Small intestine (tissue), 7 donors: ENCODE data around the gene RAB7B. TPM values are rescaled to one million over a fixed set of nuclear protein-coding genes. Genes with fewer than 3 reads are reported as not detected.
"Not testable (repeated sequence)": the region's sequence is repeated elsewhere in the genome, so short reads cannot be mapped to it uniquely, and the experiment has no call there.

Experiments
- DNase-seq, 2 donors: peaks; one replicate each; pipeline versions ENCODE4 v3.0.0 to v3.0.0-alpha.2; 2013
- FAIRE-seq: peaks from 2 replicates; lab custom pipeline; 2012; peaks lifted over from hg19 to GRCh38; lab: Jason Lieb, UNC
- H3K27ac ChIP-seq, 3 donors: one replicate each; pipeline ENCODE4 v1.5.1; 2013; ENCODE audit warnings: low read length in 2 of 3, mild to moderate bottlenecking in 2 of 3, control low read depth in 1 of 3, inconsistent platforms in 1 of 3, low read depth in 1 of 3, moderate library complexity in 1 of 3
- H3K27me3 ChIP-seq, 3 donors: one replicate each; pipeline ENCODE4 v1.6.1; 2013; ENCODE audit warnings: low read length in 3 of 3, inconsistent platforms in 1 of 3; ENCODE audit not compliant: control insufficient read depth in 3 of 3, insufficient read depth in 3 of 3
- H3K36me3 ChIP-seq, 3 donors: one replicate each; pipeline ENCODE4 v1.6.1; 2013; ENCODE audit warnings: low read length in 3 of 3, inconsistent platforms in 1 of 3, low read depth in 1 of 3, mild to moderate bottlenecking in 1 of 3, moderate library complexity in 1 of 3; ENCODE audit not compliant: control insufficient read depth in 3 of 3, insufficient read depth in 2 of 3
- H3K4me1 ChIP-seq, 3 donors: one replicate each; pipeline ENCODE4 v1.6.1; 2013; ENCODE audit warnings: low read length in 2 of 3, inconsistent platforms in 1 of 3, low read depth in 1 of 3, mild to moderate bottlenecking in 1 of 3, moderate library complexity in 1 of 3; ENCODE audit not compliant: control insufficient read depth in 3 of 3, insufficient read depth in 2 of 3
- H3K4me3 ChIP-seq, 3 donors: one replicate each; pipeline ENCODE4 v1.5.1; 2013; ENCODE audit warnings: low read length in 3 of 3, control low read depth in 1 of 3, inconsistent platforms in 1 of 3, low read depth in 1 of 3, mild to moderate bottlenecking in 1 of 3, moderate library complexity in 1 of 3
- H3K9me3 ChIP-seq, 2 donors: one replicate each; pipeline ENCODE4 v1.6.1; 2013; ENCODE audit warnings: low read depth in 1 of 2, low read length in 1 of 2; ENCODE audit not compliant: control insufficient read depth in 2 of 2, insufficient read depth in 1 of 2
- WGBS, 3 donors: extraction: QIAGEN DNeasy Blood & Tissue Kit; methylation state at CpG; one replicate each; pipeline ENCODE4 v1.1.7; 2013; 5-methylcytosine and 5-hydroxymethylcytosine counted together
- polyA plus RNA-seq, 4 donors: library from polyadenylated mRNA; stranded (reverse) in 3 of 4; unstranded in 1 of 4; fragments of 200-250 nt in 3 of 4; fragments of 120-200 nt in 1 of 4; gene quantifications; one replicate each; pipeline versions ENCODE4 v1.2.1 to v1.2.3, GENCODE V29; 2013
- donor health status: healthy with polysubstance abuse.
- donor health status: control.
- donor health status: control.
- donor health status: Bipolar disorder and iron deficiency.
- donor health status: healthy.

RAB7B gene
- polyA plus RNA-seq, 4 donors = 0.45 to 3.6 (median 0.89) TPM

DNA sequence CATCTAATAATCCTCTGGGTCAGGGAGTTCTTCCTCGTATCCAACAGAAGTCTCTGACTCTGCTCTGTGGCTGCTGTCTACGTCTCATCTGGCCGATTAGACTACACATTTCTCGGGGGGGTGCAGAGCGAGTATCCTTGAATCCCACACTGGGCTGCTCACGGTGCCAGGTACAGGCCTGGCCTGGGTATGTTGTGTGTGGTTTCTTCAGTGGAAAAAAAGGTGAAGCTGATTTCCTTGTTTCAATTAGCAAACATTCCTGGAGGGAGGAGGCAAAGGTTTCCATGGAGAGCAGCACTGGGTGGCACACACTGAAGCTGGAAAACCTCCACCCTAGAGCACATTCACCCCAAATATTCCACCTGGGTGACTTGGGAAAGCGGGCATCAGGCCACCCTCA lies 2.0 kb upstream of the RAB7B start:
- WGBS, 3 donors = 84 to 88% (median 85%) methylated on average over 7 of the region's 7 CpGs
- FAIRE-seq (no peak), DNase-seq (no peak)
- Histone ChIP-seq H3K4me3 (no peak overlapping the region), H3K27ac (no peak overlapping the region), H3K36me3 (no peaks in the 10 kb centered on the region), H3K27me3 (no peaks in the 10 kb centered on the region), H3K9me3 (peaks cover 0 to 6% of the 10 kb centered on the region in 2 donors), H3K4me1 (no peaks in the 10 kb centered on the region)

DNA sequence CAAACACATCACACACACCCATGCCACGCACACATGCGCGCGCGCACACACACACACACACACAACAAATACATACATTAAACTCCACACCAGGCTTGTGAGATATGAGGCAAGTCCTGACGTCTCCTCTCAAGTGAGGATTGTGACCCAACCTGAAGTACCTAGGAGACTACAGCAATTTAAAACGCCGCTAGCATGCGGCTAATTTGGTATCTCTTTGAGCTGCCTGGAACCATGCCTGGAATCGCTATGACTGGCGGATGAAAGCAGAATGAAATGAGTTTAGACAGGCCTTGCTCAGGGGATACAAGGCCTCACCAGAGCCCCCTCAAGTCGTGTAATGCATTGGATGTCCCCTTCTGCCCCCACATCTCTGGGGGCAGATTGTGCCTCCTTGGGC lies 1.6 kb upstream of the RAB7B start:
- WGBS, 3 donors = 76 to 81% (median 77%) methylated on average over 12 of the region's 12 CpGs
- DNase-seq (no peak), FAIRE-seq (no peak)
- Histone ChIP-seq H3K4me1 (no peaks in the 10 kb centered on the region), H3K36me3 (no peaks in the 10 kb centered on the region), H3K27me3 (no peaks in the 10 kb centered on the region), H3K27ac (no peak overlapping the region), H3K4me3 (no peak overlapping the region), H3K9me3 (peaks cover 0 to 7% of the 10 kb centered on the region in 2 donors)

DNA sequence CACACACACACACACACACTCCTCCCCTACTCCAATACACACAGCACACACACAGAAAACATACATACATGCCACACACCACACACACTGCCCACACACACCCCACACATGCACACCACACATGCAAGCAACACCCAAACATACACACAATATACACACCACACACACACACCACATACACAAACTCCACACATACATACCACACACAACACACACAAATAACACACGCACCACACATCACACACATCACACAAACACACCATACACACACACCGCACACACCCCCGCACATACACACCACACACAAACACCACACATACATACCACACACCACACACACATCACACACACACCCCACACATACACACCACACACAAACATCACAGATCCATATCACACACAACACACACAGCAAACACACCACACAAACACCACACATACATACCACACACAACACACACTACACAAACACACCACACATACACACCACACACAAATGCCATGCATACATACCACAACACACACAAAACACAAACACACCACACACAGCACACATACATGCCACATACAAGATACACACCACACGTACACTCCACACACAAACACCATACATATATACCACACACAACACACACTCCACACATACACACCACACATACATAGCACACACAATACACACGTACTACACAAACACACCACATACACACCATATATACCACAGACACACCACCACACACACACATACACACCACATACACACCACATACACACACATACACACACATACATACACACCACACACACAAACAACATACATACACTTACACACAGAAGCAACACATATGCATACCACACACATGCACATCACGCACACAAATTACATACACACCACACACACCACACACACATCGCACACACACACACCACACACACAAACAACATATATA lies 932 bp upstream of the RAB7B start:
- FAIRE-seq = no peak
- peaks cover 0 to 7% of the 10 kb centered on the region in 2 donors for H3K9me3 ChIP-seq
- DNase-seq = no peak
- no peaks in the 10 kb centered on the region for H3K27me3 ChIP-seq
- H3K4me1 ChIP-seq = no peaks in the 10 kb centered on the region
- WGBS, 3 donors = 96 to 97% (median 96%) methylated on average over 7 of the region's 7 CpGs
- H3K27ac ChIP-seq = peak overlapping the region in 2 of 3 donors; percentile 39 to 52
- no peaks in the 10 kb centered on the region for H3K36me3 ChIP-seq
- H3K4me3 ChIP-seq = no peak overlapping the region

DNA sequence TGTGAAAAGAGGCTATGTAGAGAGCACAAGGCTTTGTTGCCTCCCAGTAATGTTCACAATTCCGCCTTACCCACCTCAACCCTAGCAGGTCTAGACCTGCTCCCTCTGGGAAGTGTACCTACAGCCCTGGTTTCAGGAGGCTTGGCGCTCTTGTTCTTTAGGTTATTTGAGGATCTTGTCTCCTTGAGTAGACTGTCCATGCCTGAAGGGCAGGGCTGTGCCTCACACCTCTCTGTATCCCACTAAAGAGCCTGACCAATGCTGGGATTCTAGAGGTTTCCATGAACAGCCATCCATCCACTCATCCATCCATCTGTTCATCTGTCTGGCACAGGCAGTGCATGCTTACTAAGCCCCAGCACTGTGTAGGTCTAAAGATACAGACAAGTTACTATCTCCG lies 1.0 kb downstream of the RAB7B start:
- FAIRE-seq (no peak), DNase-seq (no peak)
- WGBS, 3 donors = 89 to 91% (median 90%) methylated on average over 3 of the region's 3 CpGs
- Histone ChIP-seq H3K27ac (no peak overlapping the region), H3K4me3 (no peak overlapping the region), H3K36me3 (no peaks in the 10 kb centered on the region), H3K4me1 (no peaks in the 10 kb centered on the region), H3K9me3 (peaks cover 0 to 10% of the 10 kb centered on the region in 2 donors), H3K27me3 (peaks cover 0 to 2% (median 0%) of the 10 kb centered on the region in 3 donors)

DNA sequence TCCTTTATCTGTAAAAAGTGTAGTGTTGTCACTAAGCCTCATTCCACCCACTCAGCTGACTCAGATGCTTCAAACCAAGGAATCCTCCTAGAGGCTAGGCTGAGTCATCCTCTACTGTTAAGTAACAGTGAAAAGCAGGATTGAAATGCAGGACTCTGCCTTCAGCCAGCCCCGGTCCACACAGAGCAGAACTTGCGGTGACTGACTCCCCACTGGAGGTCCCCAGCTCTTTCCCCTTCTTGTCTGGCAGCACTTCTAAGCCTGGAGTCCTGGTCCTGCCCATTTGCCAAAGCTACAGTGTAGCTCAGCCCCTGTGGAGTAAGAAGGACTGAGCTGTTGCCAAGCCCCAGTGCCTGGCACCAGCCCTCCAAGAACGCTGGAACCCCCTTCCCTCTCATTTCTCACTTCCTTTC lies 1.7 kb downstream of the RAB7B start:
- Histone ChIP-seq H3K9me3 (peaks cover 0 to 10% of the 10 kb centered on the region in 2 donors), H3K4me1 (no peaks in the 10 kb centered on the region), H3K27me3 (peaks cover 0 to 2% (median 0%) of the 10 kb centered on the region in 3 donors), H3K27ac (peak overlapping the region in 1 of 3 donors; percentile 30), H3K36me3 (no peaks in the 10 kb centered on the region), H3K4me3 (no peak overlapping the region)
- DNase-seq = no peak
- FAIRE-seq = no peak
- WGBS, 3 donors = 25 to 56% (median 51%) methylated on average over 3 of the region's 3 CpGs

GRCh38 chr1:206000641-206001339 lies 2.4 kb downstream of the RAB7B start:
- no peak overlapping the region for H3K4me3 ChIP-seq
- no peaks in the 10 kb centered on the region for H3K36me3 ChIP-seq
- no peaks in the 10 kb centered on the region for H3K4me1 ChIP-seq
- peaks cover 0 to 5% (median 0%) of the 10 kb centered on the region in 3 donors for H3K27me3 ChIP-seq
- 77 to 88% (median 83%) methylated on average over 8 of the region's 8 CpGs for WGBS, 3 donors
- FAIRE-seq (no peak), DNase-seq (peak in 1 of 2 donors; percentile 42)
- H3K27ac ChIP-seq = no peak overlapping the region
- peaks cover 0 to 10% of the 10 kb centered on the region in 2 donors for H3K9me3 ChIP-seq

DNA sequence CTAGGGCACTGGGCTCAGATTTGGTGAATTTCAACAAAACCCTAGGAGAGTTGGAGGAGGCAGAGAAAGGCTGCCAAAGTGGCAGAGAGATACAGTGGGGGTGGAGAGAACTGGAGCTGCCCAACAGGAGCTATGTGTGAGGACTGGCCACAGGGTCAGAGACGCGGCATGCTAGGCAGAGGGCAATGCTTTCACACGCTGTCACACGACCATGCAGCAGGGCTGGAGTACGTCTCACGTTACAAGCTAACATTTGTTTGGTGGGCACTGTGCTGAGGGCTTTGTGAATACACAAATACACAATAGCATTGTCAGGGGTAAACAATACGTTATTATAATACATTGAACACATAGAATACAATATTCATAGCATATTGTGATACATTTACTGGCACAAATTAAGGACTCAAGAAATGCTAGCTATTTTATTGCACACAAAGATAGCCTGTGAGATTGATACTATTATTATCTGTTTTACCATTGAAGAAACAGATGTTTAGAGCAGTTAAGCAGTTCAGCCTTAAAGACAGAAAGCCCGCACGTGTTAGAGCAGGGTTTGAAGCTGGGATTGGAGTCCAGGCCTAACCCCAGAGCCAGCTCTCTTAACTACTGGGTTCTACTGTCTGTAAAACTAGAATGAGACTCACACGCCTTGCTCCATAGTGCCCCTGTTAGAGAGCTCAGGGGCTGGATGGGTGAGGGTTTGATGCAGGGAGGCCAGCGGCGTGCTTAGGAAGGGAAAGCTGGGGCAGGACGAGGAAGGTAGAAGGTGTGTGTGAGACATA lies 4.5 kb downstream of the RAB7B start:
- Histone ChIP-seq H3K9me3 (peaks cover 0 to 10% of the 10 kb centered on the region in 2 donors), H3K4me1 (no peaks in the 10 kb centered on the region), H3K4me3 (no peak overlapping the region), H3K36me3 (no peaks in the 10 kb centered on the region), H3K27ac (no peak overlapping the region), H3K27me3 (peaks cover 0 to 5% (median 0%) of the 10 kb centered on the region in 3 donors)
- FAIRE-seq (no peak), DNase-seq (no peak)
- 88 to 92% (median 89%) methylated on average over 13 of the region's 13 CpGs for WGBS, 3 donors

DNA sequence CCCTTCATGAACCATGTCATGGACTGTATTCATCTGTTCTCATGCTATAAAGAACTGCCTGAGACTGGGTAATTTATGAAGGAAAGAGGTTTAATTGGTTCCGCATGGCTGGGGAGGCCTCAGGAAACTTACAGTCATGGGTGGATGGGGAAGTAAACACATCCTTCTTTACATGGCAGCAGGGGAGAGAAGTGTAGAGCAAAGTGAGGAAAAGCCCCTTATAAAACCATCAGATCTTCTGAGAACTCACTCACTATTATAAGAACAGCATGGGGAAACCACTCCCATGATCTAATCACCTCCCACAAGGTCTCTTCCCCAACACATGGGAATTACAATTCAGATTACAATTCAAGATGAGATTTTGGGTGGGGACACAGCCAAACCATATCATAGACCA lies 6.6 kb downstream of the RAB7B start:
- not testable (repeated sequence) for FAIRE-seq, H3K9me3 ChIP-seq, H3K27me3 ChIP-seq, H3K27ac ChIP-seq, DNase-seq, H3K4me3 ChIP-seq, H3K36me3 ChIP-seq, H3K4me1 ChIP-seq
- 94 to 96% (median 95%) methylated on average over 1 of the region's 1 CpG for WGBS, 3 donors
